ENCODE measurements around the gene TBC1D25.
A peak's percentile ranks its signal among the peaks of the same experiment; 100 is the strongest.
"Not testable (repeated sequence)": the region's sequence is repeated elsewhere in the genome, so short reads cannot be mapped to it uniquely, and the experiment has no call there.

Gene TBC1D25

DNA sequence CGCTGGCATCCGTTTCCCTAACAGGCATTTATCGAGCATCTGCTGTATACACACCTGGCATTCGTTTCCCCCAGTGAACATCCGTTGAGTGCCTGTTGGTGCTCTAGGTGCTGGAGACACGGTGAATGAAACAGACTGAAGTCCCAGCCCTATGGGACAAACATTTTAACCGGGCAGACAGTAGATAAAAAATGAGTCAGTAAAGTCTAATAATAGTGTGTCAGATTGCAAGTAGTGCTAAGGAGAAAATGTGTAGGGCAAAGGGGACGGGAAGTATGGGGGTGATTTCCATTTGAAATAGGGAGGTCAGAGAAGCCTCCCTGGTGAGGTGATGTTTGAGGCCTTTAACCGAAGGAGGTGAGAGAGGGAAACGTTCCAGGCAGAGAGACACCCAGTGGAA, 23.2 kb upstream of the TBC1D25 start:
- TF ChIP-seq, protein P1, sequence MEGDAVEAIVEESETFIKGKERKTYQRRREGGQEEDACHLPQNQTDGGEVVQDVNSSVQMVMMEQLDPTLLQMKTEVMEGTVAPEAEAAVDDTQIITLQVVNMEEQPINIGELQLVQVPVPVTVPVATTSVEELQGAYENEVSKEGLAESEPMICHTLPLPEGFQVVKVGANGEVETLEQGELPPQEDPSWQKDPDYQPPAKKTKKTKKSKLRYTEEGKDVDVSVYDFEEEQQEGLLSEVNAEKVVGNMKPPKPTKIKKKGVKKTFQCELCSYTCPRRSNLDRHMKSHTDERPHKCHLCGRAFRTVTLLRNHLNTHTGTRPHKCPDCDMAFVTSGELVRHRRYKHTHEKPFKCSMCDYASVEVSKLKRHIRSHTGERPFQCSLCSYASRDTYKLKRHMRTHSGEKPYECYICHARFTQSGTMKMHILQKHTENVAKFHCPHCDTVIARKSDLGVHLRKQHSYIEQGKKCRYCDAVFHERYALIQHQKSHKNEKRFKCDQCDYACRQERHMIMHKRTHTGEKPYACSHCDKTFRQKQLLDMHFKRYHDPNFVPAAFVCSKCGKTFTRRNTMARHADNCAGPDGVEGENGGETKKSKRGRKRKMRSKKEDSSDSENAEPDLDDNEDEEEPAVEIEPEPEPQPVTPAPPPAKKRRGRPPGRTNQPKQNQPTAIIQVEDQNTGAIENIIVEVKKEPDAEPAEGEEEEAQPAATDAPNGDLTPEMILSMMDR (IDR thresholded peaks at IDR 0.05; ENCODE audit: low read depth, low read length), result no peak
- DNase-seq (ENCODE audit: extremely low read depth, low read depth), result no peak

DNA sequence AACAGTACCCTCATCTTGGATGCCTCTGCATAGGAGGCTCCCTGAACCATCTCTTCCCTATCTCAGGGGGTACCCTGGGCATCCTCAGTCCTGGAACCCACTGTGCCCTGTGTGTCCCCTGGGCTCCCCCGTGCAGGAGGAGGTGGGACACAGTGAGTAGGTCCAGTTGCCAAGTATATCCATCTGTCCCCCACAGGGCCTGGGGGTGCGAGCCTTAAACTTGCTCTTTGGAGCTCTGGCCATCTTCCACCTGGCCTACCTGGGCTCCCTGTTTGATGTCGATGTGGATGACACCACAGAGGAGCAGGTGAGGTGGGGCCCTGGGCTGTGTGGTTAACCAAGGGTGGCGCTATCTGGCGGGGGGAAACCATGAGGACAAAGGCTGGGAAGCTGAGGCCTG, 22.5 kb upstream of the TBC1D25 start:
- no peak for DNase-seq (ENCODE audit: extremely low read depth, low read depth)

DNA sequence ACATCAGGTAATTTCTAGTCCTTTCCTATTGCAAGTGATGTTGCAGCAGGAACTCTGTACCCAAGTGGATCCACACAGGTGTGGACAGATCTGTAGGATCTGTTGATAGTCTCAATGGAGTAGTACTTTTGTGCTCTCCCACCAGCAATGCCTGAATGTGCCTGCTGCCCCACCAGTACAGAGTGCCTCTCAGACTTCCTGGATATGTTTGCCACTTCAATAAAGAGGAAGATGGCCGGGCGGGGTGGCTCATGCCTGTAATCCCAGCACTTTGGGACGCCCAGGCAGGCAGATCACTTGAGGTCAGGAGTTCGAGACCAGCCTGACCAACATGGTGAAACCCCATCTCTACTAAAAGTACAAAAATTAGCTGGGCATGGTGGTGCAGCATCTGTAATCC, 20.0 kb upstream of the TBC1D25 start:
- DNase-seq (ENCODE audit: extremely low read depth, low read depth), result not testable (repeated sequence)

More for the DNA sequence above, 22.5 kb upstream of the TBC1D25 start:
- TF ChIP-seq, protein P1 (IDR thresholded peaks at IDR 0.05; ENCODE audit: low read depth, low read length), result no peak

DNA sequence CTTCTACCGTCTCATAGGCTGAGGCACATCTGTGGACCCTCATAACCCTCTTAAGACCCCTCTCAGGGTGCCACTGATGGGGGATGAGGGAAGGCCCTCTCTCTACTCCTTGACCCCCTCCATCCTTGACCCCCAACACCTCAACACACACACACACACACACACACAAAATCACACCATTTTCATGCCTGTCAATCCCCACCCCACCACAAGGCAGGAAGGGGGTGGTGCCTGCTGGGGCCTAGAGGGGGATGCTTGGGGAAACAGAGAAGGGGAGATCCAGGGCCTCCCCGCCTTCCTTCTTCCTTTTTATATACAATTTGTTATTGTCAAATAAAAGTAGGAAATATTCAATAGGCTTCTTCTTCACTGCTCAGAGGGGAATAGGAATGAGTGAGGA, 19.1 kb upstream of the TBC1D25 start:
- TF ChIP-seq, protein P1 (IDR thresholded peaks at IDR 0.05; ENCODE audit: low read depth, low read length), result no peak
- no peak for DNase-seq (ENCODE audit: extremely low read depth, low read depth)

- TF ChIP-seq, protein P1 (IDR thresholded peaks at IDR 0.05; ENCODE audit: low read depth, low read length), result no peak
- DNase-seq (ENCODE audit: extremely low read depth, low read depth), result no peak
Observed at GRCh38 chrX:48520976-48521352, 18.6 kb upstream of the TBC1D25 start.

- peak; percentile 34 for DNase-seq (ENCODE audit: extremely low read depth, low read depth)
- TF ChIP-seq, protein P1 (IDR thresholded peaks at IDR 0.05; ENCODE audit: low read depth, low read length), result no peak
Observed at GRCh38 chrX:48521353-48522243, 17.9 kb upstream of the TBC1D25 start, which contains the start of gene EBP. TSS of gene EBP (plus strand) at chrX:48521808. CDS start at chrX:48523772, 1,964 bp downstream.

DNA sequence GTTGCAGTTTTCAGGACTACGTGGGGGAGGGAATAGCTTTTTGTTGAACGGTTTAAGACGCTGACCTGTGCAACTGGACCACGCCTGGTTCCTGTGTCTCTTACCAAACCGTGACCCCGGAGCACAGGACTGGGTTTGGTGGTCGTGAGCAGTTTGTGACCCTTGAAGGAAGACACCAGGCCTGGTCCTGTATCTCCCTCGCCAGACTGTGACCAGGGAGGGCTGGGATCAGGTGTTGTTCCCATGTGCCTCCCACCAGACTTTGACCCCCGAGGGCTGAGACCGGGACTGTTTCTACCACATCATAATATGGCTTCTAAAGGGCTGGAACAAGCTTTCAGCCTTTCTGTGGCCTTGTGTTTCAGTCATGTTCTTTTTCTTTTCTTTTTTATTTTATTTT, 17.2 kb upstream of the TBC1D25 start:
- DNase-seq (ENCODE audit: extremely low read depth, low read depth), result no peak
- TF ChIP-seq, protein P1 (IDR thresholded peaks at IDR 0.05; ENCODE audit: low read depth, low read length), result no peak

Data from AG09319 (cell line).